Measurements from ENCODE around the gene GNG7. TPM values are rescaled to one million over a fixed set of nuclear protein-coding genes. Genes with fewer than 3 reads are reported as not detected.

Gene GNG7
- total RNA-seq, 1 donor from 2014 or later, result 5.5 TPM

DNA sequence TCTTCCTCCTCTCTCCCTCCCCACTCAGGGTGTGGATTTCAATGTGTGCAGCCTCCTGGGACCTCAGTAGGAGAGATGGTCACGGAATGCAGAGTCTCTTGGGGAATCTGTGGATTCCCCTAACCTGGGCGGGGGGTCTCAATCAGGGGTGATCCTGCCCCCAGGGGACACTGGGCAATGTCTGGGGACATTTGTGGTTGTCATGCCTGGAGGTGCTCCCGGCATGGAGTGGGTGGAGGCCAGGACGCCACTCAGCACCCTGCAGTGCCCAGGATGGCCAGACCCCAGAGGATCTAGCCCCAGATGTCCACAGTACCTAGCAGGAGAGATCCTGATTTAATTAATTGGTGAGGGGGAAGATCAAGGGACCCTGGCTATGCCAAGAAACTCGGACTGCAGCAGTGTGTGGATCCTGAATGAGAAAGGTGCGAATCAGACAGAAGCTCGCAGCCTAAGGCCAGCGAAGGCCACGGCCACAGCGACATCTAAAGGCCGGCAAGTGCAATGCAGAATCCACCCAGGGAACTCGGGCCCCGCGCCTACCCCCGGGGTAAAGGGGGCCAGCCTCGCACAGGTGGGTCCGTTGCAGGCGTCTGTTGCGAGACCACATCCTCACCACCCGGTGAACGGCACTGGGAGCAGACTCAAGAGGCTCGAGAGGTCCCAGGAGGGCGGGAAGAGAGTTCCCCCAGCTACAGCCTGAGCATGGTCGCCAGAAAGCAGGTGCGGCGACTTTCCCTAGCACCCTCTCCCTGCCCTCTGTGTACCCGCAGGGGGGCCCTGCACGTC lies 88.8 kb downstream of the GNG7 start:
- Histone ChIP-seq H3K4me3 (no peak overlapping the region), H3K36me3 (no peaks in the 10 kb centered on the region), H3K9me3 (no peaks in the 10 kb centered on the region), H3K27ac (no peak overlapping the region), H3K27me3 (no peaks in the 10 kb centered on the region), H3K4me1 (peaks cover 47% of the 10 kb centered on the region)
- ATAC-seq (peak; percentile 45), DNase-seq (peak; percentile 77)
- intact Hi-C loops (cut with DNase I), result loop anchor here (10.0 kb wide), 1 partner anchor 139 kb away; the partner anchor contains the start of gene GADD45B
- TF ChIP-seq, protein P1, sequence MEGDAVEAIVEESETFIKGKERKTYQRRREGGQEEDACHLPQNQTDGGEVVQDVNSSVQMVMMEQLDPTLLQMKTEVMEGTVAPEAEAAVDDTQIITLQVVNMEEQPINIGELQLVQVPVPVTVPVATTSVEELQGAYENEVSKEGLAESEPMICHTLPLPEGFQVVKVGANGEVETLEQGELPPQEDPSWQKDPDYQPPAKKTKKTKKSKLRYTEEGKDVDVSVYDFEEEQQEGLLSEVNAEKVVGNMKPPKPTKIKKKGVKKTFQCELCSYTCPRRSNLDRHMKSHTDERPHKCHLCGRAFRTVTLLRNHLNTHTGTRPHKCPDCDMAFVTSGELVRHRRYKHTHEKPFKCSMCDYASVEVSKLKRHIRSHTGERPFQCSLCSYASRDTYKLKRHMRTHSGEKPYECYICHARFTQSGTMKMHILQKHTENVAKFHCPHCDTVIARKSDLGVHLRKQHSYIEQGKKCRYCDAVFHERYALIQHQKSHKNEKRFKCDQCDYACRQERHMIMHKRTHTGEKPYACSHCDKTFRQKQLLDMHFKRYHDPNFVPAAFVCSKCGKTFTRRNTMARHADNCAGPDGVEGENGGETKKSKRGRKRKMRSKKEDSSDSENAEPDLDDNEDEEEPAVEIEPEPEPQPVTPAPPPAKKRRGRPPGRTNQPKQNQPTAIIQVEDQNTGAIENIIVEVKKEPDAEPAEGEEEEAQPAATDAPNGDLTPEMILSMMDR (IDR thresholded peaks at IDR 0.05), result peak; percentile 87

DNA sequence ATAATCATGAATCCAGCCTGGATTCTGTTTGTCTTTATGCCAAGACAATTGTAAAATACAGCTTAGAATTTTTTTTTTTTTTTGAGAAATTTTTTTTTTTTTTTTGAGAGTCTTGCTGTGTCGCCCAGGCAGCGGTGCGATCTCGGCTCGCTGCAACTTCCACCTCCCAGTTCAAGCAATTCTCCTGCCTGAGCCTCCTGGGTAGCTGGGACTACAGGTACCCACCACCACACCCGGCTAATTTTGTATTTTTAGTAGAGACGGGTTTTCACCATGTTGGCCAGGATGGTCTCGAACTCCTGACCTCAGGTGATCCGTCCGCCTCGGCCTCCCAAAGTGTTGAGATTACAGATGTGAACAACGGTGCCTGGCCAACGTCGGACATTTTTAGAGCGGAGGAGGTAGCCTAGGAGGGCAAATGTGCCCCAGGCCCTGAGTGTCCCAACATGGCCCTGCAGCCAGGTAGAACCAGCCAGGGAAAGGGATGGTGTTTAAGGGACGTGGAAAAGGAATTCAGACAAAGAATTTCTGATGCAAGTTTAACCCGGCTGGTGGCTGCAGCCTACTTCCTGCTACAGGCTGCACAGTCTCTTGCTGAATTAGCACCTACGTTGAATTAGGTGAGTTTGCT lies 89.8 kb downstream of the GNG7 start:
- Histone ChIP-seq H3K27ac (no peak overlapping the region), H3K36me3 (no peaks in the 10 kb centered on the region), H3K4me1 (peaks cover 37% of the 10 kb centered on the region), H3K9me3 (no peaks in the 10 kb centered on the region), H3K27me3 (no peaks in the 10 kb centered on the region), H3K4me3 (no peak overlapping the region)
- intact Hi-C loops (cut with DNase I), result loop anchor here (10.0 kb wide), 1 partner anchor 138 kb away; the partner anchor contains the start of gene GADD45B
- no peak for DNase-seq
- ATAC-seq, result no peak
- TF ChIP-seq, protein P1 (IDR thresholded peaks at IDR 0.05), result no peak

DNA sequence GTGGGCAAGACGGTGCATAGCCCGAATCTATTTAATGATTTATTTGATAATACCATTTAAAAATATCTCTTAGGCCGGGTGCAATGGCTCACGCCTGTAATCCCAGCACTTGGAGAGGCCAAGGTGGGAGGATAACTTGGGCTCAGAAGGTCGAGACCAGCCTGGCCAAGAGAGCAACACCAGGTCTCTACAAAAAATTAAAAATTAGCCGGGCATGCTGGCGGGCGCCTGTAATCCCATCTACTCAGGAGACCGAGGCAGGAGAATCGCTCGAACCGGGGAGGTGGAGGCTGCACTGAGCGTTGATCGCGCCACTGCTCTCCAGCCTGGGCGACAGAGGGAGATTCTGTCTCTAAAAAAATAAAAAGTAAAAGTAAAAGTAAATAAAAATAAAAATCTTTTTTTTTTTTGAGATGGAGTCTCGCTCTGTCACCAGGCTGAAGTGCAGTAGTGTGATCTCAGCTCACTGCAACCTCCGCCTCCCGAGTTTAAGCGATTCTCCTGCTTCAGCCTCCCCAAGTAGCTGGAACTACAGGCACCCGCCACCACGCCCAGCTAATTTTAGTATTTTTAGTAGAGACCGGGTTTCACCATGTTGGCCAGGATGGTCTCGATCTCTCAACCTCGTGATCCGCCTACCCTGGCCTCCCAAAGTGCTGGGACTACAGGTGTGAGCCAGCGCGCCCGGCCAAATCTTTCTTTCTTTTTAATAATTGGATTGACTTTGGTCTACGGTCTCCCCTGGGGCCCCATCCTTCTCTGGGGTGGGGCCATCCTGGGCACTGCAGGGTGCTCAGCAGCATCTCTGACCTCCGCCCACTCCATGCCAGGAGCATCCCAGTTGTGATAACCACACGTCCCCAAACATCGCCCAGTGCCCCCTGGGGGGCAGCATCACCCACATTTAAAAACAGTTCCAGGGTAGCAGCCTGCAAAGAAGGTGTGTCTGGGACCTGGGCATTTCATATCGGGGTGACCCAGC lies 90.7 kb downstream of the GNG7 start:
- H3K27me3 ChIP-seq, result no peaks in the 10 kb centered on the region
- DNase-seq (no peak), ATAC-seq (no peak)
- no peaks in the 10 kb centered on the region for H3K9me3 ChIP-seq
- intact Hi-C loops (cut with DNase I), result loop anchor here (10.0 kb wide), 1 partner anchor 137 kb away; the partner anchor contains the start of gene GADD45B
- peaks cover 29% of the 10 kb centered on the region for H3K4me1 ChIP-seq
- H3K4me3 ChIP-seq, result peak overlapping the region; percentile 54
- H3K36me3 ChIP-seq, result no peaks in the 10 kb centered on the region
- no peak overlapping the region for H3K27ac ChIP-seq
- TF ChIP-seq, protein P1 (IDR thresholded peaks at IDR 0.05), result no peak

DNA sequence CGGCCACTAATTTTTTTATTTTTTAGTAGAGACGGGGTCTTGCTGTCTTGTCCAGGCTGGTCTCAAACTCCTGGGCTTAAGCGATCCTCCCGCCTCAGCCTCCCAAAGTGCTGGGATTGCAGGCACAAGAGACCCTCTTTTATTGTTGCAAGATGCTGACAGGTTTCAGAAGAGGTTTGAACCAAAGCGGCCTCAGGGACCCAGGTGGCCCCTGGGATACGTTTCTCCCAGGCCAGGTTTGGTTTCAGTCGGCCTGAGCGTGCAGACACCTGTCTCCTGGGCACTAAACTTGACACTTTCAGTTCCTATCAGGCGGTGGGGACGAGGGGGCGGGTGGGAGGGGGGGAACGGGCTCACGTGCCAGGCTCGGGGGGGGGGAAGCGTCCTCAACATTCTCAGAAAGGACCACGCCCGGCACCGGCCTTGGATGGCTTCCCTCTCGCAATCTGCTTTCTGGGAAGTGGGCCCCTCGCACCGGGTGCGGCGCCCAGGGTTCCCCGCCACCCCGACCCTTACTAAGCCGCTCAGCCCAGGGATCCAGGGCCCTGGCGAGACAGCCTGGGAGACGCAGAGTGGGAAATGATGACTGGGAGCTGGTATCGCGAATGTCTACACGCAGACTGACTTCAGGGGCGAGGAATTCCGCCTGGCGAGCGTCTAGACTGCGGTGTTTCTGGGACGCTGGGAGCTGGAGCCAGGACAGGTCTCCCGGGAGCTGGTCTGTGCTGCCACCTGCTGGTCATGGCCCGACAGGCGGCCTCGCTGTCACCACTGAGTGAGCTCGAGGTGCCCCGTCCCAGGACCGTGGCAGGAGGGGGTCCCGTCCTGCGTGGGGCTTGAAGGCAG lies 91.6 kb downstream of the GNG7 start:
- peak; percentile 97 for ATAC-seq
- peaks cover 20% of the 10 kb centered on the region for H3K4me1 ChIP-seq
- no peaks in the 10 kb centered on the region for H3K27me3 ChIP-seq

More for the DNA sequence above, 91.6 kb downstream of the GNG7 start:
- intact Hi-C loops (cut with DNase I), result loop anchor here (10.0 kb wide), 1 partner anchor 136 kb away; the partner anchor contains the start of gene GADD45B
- Histone ChIP-seq H3K36me3 (no peaks in the 10 kb centered on the region), H3K4me3 (peak overlapping the region; percentile 54), H3K9me3 (no peaks in the 10 kb centered on the region), H3K27ac (peak overlapping the region; percentile 89)
- peak; percentile 97 for DNase-seq
- TF ChIP-seq, protein P1 (IDR thresholded peaks at IDR 0.05), result peak; percentile 97

Data from upper lobe of right lung (tissue), 1 donor.